ENCODE data around the gene ZNF80.

Gene ZNF80

GRCh38 chr3:114217266-114217665, 20.1 kb downstream of the ZNF80 start:
- TF ChIP-seq CTCF (IDR thresholded peaks at IDR 0.05; ENCODE audit: insufficient read depth, low read length, missing control alignments): no peak
- CTCF ChIA-PET: no interaction called here
- POLR2A ChIA-PET: no interaction called here
- DNase-seq (ENCODE audit: low read depth, low spot score): no peak
- no peak overlapping the region for H3K4me3 ChIP-seq (ENCODE audit: low read depth, low read length)

- ChIA-PET POLR2A (no interaction called here), CTCF (no interaction called here)
- no peak overlapping the region for H3K4me3 ChIP-seq (ENCODE audit: low read depth, low read length)
- TF ChIP-seq CTCF (IDR thresholded peaks at IDR 0.05; ENCODE audit: insufficient read depth, low read length, missing control alignments): no peak
- peak; percentile 14 for DNase-seq (ENCODE audit: low read depth, low spot score)
These were observed 21.0 kb downstream of the ZNF80 start for GRCh38 chr3:114216186-114216970.

GRCh38 chr3:114214542-114215341, 22.6 kb downstream of the ZNF80 start:
- TF ChIP-seq CTCF (IDR thresholded peaks at IDR 0.05; ENCODE audit: insufficient read depth, low read length, missing control alignments): no peak
- POLR2A ChIA-PET: interaction anchor here (0.9 kb wide), 1 partner anchor 10 kb away, joined by 3 read pairs; no protein-coding TSS in a partner anchor
- H3K4me3 ChIP-seq (ENCODE audit: low read depth, low read length): peak overlapping the region; percentile 48
- CTCF ChIA-PET: interaction anchor here (1.2 kb wide), 1 partner anchor 10 kb away, joined by 3 read pairs; no protein-coding TSS in a partner anchor
- DNase-seq (ENCODE audit: low read depth, low spot score): no peak

GRCh38 chr3:114213627-114214541, 23.5 kb downstream of the ZNF80 start:
- H3K4me3 ChIP-seq (ENCODE audit: low read depth, low read length): peak overlapping the region; percentile 48
- TF ChIP-seq CTCF (IDR thresholded peaks at IDR 0.05; ENCODE audit: insufficient read depth, low read length, missing control alignments): no peak
- ChIA-PET CTCF (interaction anchor here (0.9 kb wide), 1 partner anchor 10 kb away, joined by 5 read pairs; no protein-coding TSS in a partner anchor), POLR2A (interaction anchor here (0.9 kb wide), 1 partner anchor 9 kb away, joined by 3 read pairs; no protein-coding TSS in a partner anchor)
- peak; percentile 33 for DNase-seq (ENCODE audit: low read depth, low spot score)

- ChIA-PET CTCF (interaction anchor here (0.9 kb wide), 1 partner anchor 9 kb away, joined by 5 read pairs; no protein-coding TSS in a partner anchor), POLR2A (no interaction called here)
- peak; percentile 34 for DNase-seq (ENCODE audit: low read depth, low spot score)
- no peak for TF ChIP-seq CTCF (IDR thresholded peaks at IDR 0.05; ENCODE audit: insufficient read depth, low read length, missing control alignments)
- peak overlapping the region; percentile 48; the same call in 1 of the 2 replicates for H3K4me3 ChIP-seq (ENCODE audit: low read depth, low read length)
These were observed 24.1 kb downstream of the ZNF80 start for GRCh38 chr3:114213292-114213626.
